Measurements from ENCODE around the gene SFTPA2. TPM values are rescaled to one million over a fixed set of nuclear protein-coding genes. Genes with fewer than 3 reads are reported as not detected.
"Not testable (repeated sequence)": the region's sequence is repeated elsewhere in the genome, so short reads cannot be mapped to it uniquely, and the experiment has no call there.

The SFTPA2 gene
- total and polyA plus RNA-seq, 2 of the 4 experiments (the other 2 are of a cell fraction) = not detected

DNA sequence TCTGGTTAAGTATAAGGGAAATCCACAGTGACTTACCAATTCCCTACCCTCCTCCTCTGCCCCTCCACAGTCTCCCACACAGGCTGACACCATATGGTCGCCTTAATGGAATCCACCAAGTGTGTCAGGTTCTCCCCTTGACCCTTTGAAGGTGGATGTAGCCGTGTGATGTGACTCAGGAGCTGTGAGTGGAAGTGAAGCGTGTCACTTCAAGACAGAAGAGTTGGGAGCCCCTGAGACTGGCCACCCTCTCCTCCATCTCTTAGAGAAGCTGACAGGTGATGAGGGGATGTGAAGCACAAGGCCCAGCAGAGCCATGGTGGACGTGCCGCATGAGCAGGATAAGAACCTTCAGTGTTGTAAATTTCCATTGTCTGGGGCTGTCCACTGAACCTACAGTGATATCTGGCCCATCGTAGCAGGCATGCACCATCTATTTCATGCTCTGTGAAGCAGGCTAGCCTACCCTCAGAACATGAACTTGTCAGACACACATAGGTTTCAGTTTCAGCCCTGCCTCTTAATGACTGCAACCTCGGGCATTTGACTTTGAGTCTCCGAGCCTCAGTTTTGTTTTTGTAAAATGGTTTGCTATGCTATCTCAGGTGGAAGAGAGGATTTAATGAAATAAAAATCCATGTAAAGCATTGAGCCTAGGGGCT is 35.0 kb downstream of the SFTPA2 start:
- in situ Hi-C loops (cut with MboI; ENCODE audit: low sequenced_read_pairs) = not testable (repeated sequence)

DNA sequence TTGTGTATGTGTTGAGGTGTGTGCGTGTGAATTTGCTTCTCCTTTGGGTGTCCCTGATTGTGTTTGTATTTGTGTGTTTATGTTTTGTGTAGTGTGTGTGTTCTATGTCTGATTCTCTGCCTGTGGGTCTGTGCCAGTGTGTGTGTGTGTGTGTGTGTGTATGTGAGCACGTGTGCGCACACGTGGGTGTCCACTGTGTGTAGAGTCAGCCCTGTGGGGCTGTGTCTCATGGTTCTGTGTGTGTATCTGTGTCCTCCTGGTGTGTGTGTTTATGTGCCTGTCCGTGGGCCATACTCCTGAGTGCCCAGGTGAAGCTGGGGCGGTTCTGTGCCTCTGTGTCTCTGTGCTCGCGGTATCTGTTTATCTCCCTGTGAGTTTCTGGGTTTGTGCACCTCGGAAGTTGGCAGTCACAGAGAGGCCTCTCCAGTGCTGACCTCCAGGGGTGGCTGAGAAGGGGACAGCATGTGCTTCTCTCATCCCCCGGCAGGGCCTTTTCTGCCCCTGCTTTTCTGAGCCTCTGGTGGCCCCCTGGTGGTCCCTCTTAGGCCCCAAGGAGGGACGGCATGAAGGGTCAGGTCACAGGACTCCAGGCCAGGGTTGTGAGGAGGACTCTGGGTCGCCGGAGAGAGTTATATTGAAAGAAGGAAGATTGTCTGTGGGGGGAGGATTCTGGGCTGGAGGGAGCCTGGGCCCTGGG is 36.9 kb downstream of the SFTPA2 start:
- H4K5ac ChIP-seq (ENCODE audit: low read depth, low read length); H3K27me3 ChIP-seq (ENCODE audit: control insufficient read depth, insufficient read depth, low read length); DNase-seq; H2BK15ac ChIP-seq (ENCODE audit: low read depth, low read length); H4K8ac ChIP-seq (ENCODE audit: low read depth in 2 of 2, low read length in 2 of 2); H4K20me1 ChIP-seq (ENCODE audit: insufficient read depth, low read length); H3K14ac ChIP-seq (replicated peaks; ENCODE audit: low read depth, low read length); H3K4me3 ChIP-seq (ENCODE audit: insufficient read depth, low read depth, low read length); BruUV-seq (replicated peaks); ATAC-seq (ENCODE audit: low read depth); H3K9me3 ChIP-seq (ENCODE audit: control insufficient read depth, insufficient read depth, low read length); H3K23ac ChIP-seq (ENCODE audit: low read depth, low read length); H2AK5ac ChIP-seq (ENCODE audit: low read depth, low read length); H2AFZ ChIP-seq (replicated peaks; ENCODE audit: low read length, poor library complexity); intact Hi-C loops (cut with micrococcal nuclease); H2BK5ac ChIP-seq (ENCODE audit: low read depth, low read length, poor library complexity, severe bottlenecking); in situ Hi-C loops (cut with MboI; ENCODE audit: low sequenced_read_pairs); H3K4ac ChIP-seq (ENCODE audit: low read depth, low read length); dilution Hi-C loops (cut with HindIII; ENCODE audit: low sequenced_read_pairs, unreplicated experiment); H2AK9ac ChIP-seq (replicated peaks; ENCODE audit: low read depth, low read length, poor library complexity); H3K27ac ChIP-seq (ENCODE audit: insufficient read depth, low read length); H4K91ac ChIP-seq (ENCODE audit: insufficient read depth, low read depth, low read length); H3K4me1 ChIP-seq (ENCODE audit: control insufficient read depth, insufficient read depth, low read length); H3K79me1 ChIP-seq (ENCODE audit: low read depth in 1 of 2, low read length in 2 of 2); H2BK20ac ChIP-seq (ENCODE audit: low read depth, low read length); H2BK120ac ChIP-seq (ENCODE audit: low read depth, low read length); H3K36me3 ChIP-seq (ENCODE audit: control insufficient read depth, insufficient read depth, low read length); H3K9me1 ChIP-seq (ENCODE audit: insufficient read depth, low read length); H3K4me2 ChIP-seq (ENCODE audit: low read depth, low read length); H3K56ac ChIP-seq (ENCODE audit: extremely low read depth, insufficient read depth, low read length); H3K18ac ChIP-seq (ENCODE audit: low read depth, low read length); H3K9ac ChIP-seq (ENCODE audit: low read depth, low read length); CTCF ChIA-PET; POLR2A ChIA-PET (ENCODE audit: unreplicated experiment): not testable (repeated sequence)
- WGBS, 2 experiments (ENCODE audit: extremely low coverage in 2 of 2, insufficient read length in 1 of 2) = no CpG with 5 or more reads among the region's 13 CpGs

More for the DNA sequence above, 35.0 kb downstream of the SFTPA2 start:
- H2AK9ac ChIP-seq (replicated peaks; ENCODE audit: low read depth, low read length, poor library complexity); H2BK20ac ChIP-seq (ENCODE audit: low read depth, low read length); H3K9me1 ChIP-seq (ENCODE audit: insufficient read depth, low read length); H3K4me3 ChIP-seq (ENCODE audit: insufficient read depth, low read depth, low read length); POLR2A ChIA-PET (ENCODE audit: unreplicated experiment); intact Hi-C loops (cut with micrococcal nuclease); H4K20me1 ChIP-seq (ENCODE audit: insufficient read depth, low read length); H3K14ac ChIP-seq (replicated peaks; ENCODE audit: low read depth, low read length); H2BK120ac ChIP-seq (ENCODE audit: low read depth, low read length); H3K9ac ChIP-seq (ENCODE audit: low read depth, low read length); H3K23ac ChIP-seq (ENCODE audit: low read depth, low read length); BruUV-seq (replicated peaks); DNase-seq; H3K4ac ChIP-seq (ENCODE audit: low read depth, low read length); H2AK5ac ChIP-seq (ENCODE audit: low read depth, low read length); ATAC-seq (ENCODE audit: low read depth); H3K18ac ChIP-seq (ENCODE audit: low read depth, low read length); H2AFZ ChIP-seq (replicated peaks; ENCODE audit: low read length, poor library complexity); H3K27ac ChIP-seq (ENCODE audit: insufficient read depth, low read length); H3K56ac ChIP-seq (ENCODE audit: extremely low read depth, insufficient read depth, low read length); H3K36me3 ChIP-seq (ENCODE audit: control insufficient read depth, insufficient read depth, low read length); dilution Hi-C loops (cut with HindIII; ENCODE audit: low sequenced_read_pairs, unreplicated experiment); H3K4me1 ChIP-seq (ENCODE audit: control insufficient read depth, insufficient read depth, low read length); H2BK5ac ChIP-seq (ENCODE audit: low read depth, low read length, poor library complexity, severe bottlenecking); H3K4me2 ChIP-seq (ENCODE audit: low read depth, low read length); H4K5ac ChIP-seq (ENCODE audit: low read depth, low read length); H3K9me3 ChIP-seq (ENCODE audit: control insufficient read depth, insufficient read depth, low read length); H3K27me3 ChIP-seq (ENCODE audit: control insufficient read depth, insufficient read depth, low read length); H4K91ac ChIP-seq (ENCODE audit: insufficient read depth, low read depth, low read length); CTCF ChIA-PET; H3K79me1 ChIP-seq (ENCODE audit: low read depth in 1 of 2, low read length in 2 of 2); H2BK15ac ChIP-seq (ENCODE audit: low read depth, low read length); H4K8ac ChIP-seq (ENCODE audit: low read depth in 2 of 2, low read length in 2 of 2): not testable (repeated sequence)
- WGBS, 2 experiments (ENCODE audit: extremely low coverage in 2 of 2, insufficient read length in 1 of 2) = no CpG with 5 or more reads among the region's 8 CpGs
